ENCODE measurements around the gene COMMD2. TPM values are rescaled to one million over a fixed set of nuclear protein-coding genes. Genes with fewer than 3 reads are reported as not detected.

The COMMD2 gene
- polyA plus RNA-seq, 1 of the 3 experiments (the other 2 are of a cell fraction) = 20.9 TPM

- no peaks in the 10 kb centered on the region for H4K20me1 ChIP-seq (ENCODE audit: insufficient read depth)
- H3K79me2 ChIP-seq (ENCODE audit: insufficient read depth) = no peaks in the 10 kb centered on the region
- TF ChIP-seq SIN3A (IDR thresholded peaks at IDR 0.05; ENCODE audit: borderline replicate concordance, low read depth, low read length) (no peak), EZH2phosphoT487 (IDR thresholded peaks at IDR 0.05; ENCODE audit: borderline replicate concordance, low read depth) (no peak), CTCF (IDR thresholded peaks at IDR 0.05) (no peak), JUND (IDR thresholded peaks at IDR 0.05) (no peak)
- 27% methylated on average over 3 of the region's 3 CpGs for WGBS (ENCODE audit: low lambda C conversion rate)
- no peaks in the 10 kb centered on the region for H3K36me3 ChIP-seq (replicated peaks in 1 of 2; ENCODE audit: control insufficient read depth in 1 of 2, insufficient read depth in 2 of 2, low read length in 1 of 2)
- H3F3A ChIP-seq (replicated peaks; ENCODE audit: insufficient read depth) = no peaks in the 10 kb centered on the region
- no peak overlapping the region for H3K4me2 ChIP-seq
- POLR2A ChIA-PET = no interaction called here
- no peak overlapping the region for H3K9ac ChIP-seq
- H3K27me3 ChIP-seq (ENCODE audit: insufficient read depth) = no peaks in the 10 kb centered on the region; the same call in 1 of the 2 replicates
- H2AFZ ChIP-seq (ENCODE audit: low read depth) = no peak overlapping the region
- H3K27ac ChIP-seq (ENCODE audit: low read depth in 2 of 2, low read length in 1 of 2) = no peak overlapping the region
- CTCF ChIA-PET = interaction anchor here (0.8 to 4.6 kb wide), 3 partner anchors 8 to 45 kb away, joined by 3 to 27 read pairs (median 11); no protein-coding TSS in a partner anchor
- DNase-seq = no peak
- H3K4me3 ChIP-seq (ENCODE audit: low read depth in 2 of 2, low read length in 1 of 2) = no peak overlapping the region
- H3K4me1 ChIP-seq (ENCODE audit: control insufficient read depth in 1 of 2, insufficient read depth in 2 of 2, low read depth in 1 of 2, low read length in 1 of 2) = no peaks in the 10 kb centered on the region
- peaks cover 4% of the 10 kb centered on the region; the same call in 1 of the 2 replicates for H3K9me2 ChIP-seq
- H3K9me3 ChIP-seq = no peaks in the 10 kb centered on the region
Measured at GRCh38 chr3:149763565-149764195, 11.4 kb upstream of the COMMD2 start.

- POLR2A ChIA-PET = no interaction called here
- H3K9me3 ChIP-seq = no peaks in the 10 kb centered on the region
- no peak overlapping the region for H3K27ac ChIP-seq (ENCODE audit: low read depth in 2 of 2, low read length in 1 of 2)
- peaks cover 0 to 5% of the 10 kb centered on the region in 2 experiments; a peak in 3 of 4 replicates for H3K4me1 ChIP-seq (ENCODE audit: control insufficient read depth in 1 of 2, insufficient read depth in 2 of 2, low read depth in 1 of 2, low read length in 1 of 2)
- CTCF ChIA-PET = interaction anchor here (1.2 to 2.5 kb wide), 3 partner anchors 12 to 37 kb away, joined by 4 to 14 read pairs (median 14); no protein-coding TSS in a partner anchor
- H3K9me2 ChIP-seq = no peaks in the 10 kb centered on the region
- no peaks in the 10 kb centered on the region for H3K27me3 ChIP-seq (ENCODE audit: insufficient read depth)
- H3K4me3 ChIP-seq (ENCODE audit: low read depth in 2 of 2, low read length in 1 of 2) = no peak overlapping the region
- H3K4me2 ChIP-seq = no peak overlapping the region
- H3K79me2 ChIP-seq (ENCODE audit: insufficient read depth) = peaks cover 30% of the 10 kb centered on the region
- TF ChIP-seq ZBTB33 (IDR thresholded peaks at IDR 0.05; ENCODE audit: borderline replicate concordance, low read depth) = no peak
- no peak for TF ChIP-seq CHD2 (IDR thresholded peaks at IDR 0.05; ENCODE audit: low read length, partially characterized antibody)
- TF ChIP-seq FOXM1 (IDR thresholded peaks at IDR 0.05; ENCODE audit: low read depth) = no peak
- no peak for TF ChIP-seq SIN3A (IDR thresholded peaks at IDR 0.05; ENCODE audit: borderline replicate concordance, low read depth, low read length)
- TF ChIP-seq USF1 (IDR thresholded peaks at IDR 0.05; ENCODE audit: borderline replicate concordance, low read depth) = no peak
- no peak for TF ChIP-seq POLR2AphosphoS5 (IDR thresholded peaks at IDR 0.05; ENCODE audit: low read depth, low read length)
- no peak for TF ChIP-seq MEF2A (IDR thresholded peaks at IDR 0.05; ENCODE audit: borderline replicate concordance, low read depth)
- no peak for TF ChIP-seq RFX5 (IDR thresholded peaks at IDR 0.05; ENCODE audit: low read length)
- no peak for TF ChIP-seq RAD21 (IDR thresholded peaks at IDR 0.05; ENCODE audit: low read length)
- no peak for TF ChIP-seq RCOR1 (IDR thresholded peaks at IDR 0.05; ENCODE audit: low read length)
- no peaks in the 10 kb centered on the region for H4K20me1 ChIP-seq (ENCODE audit: insufficient read depth)
- H3K9ac ChIP-seq = no peak overlapping the region
- H3K36me3 ChIP-seq (replicated peaks in 1 of 2; ENCODE audit: control insufficient read depth in 1 of 2, insufficient read depth in 2 of 2, low read length in 1 of 2) = peaks cover 16 to 19% of the 10 kb centered on the region in 2 experiments
- H2AFZ ChIP-seq (ENCODE audit: low read depth) = peak overlapping the region; percentile 48
- no peaks in the 10 kb centered on the region for H3F3A ChIP-seq (replicated peaks; ENCODE audit: insufficient read depth)
- DNase-seq = no peak
Measured at GRCh38 chr3:149753717-149754116, 1.4 kb upstream of the COMMD2 start.

All from SK-N-SH (cell line).